ENCODE data around the gene LAMB4. TPM values are rescaled to one million over a fixed set of nuclear protein-coding genes. Genes with fewer than 3 reads are reported as not detected.

LAMB4 gene
- total and polyA plus RNA-seq, 2 donors from 2014 or later = 1.2 to 5.4 TPM

DNA sequence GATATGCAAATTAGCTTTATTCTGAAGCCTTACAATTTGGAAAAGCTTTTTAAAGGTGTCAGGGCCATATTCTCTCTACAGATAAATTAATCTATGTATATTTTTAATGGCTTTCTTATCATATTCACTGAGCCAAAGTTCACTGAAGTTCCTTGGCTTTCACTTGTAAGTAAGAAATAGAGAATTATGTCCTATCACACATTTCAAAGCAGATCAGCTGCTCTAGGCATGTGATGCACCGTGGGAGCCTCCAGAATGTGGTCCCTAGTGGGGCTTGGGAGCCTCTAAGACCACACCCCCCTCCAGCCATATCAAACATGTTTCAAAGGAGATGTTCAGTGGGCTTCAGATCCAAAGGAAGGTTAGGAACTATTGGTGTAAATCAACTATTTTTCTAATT lies 51.5 kb downstream of the LAMB4 start:
- TF ChIP-seq, protein P1, sequence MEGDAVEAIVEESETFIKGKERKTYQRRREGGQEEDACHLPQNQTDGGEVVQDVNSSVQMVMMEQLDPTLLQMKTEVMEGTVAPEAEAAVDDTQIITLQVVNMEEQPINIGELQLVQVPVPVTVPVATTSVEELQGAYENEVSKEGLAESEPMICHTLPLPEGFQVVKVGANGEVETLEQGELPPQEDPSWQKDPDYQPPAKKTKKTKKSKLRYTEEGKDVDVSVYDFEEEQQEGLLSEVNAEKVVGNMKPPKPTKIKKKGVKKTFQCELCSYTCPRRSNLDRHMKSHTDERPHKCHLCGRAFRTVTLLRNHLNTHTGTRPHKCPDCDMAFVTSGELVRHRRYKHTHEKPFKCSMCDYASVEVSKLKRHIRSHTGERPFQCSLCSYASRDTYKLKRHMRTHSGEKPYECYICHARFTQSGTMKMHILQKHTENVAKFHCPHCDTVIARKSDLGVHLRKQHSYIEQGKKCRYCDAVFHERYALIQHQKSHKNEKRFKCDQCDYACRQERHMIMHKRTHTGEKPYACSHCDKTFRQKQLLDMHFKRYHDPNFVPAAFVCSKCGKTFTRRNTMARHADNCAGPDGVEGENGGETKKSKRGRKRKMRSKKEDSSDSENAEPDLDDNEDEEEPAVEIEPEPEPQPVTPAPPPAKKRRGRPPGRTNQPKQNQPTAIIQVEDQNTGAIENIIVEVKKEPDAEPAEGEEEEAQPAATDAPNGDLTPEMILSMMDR (IDR thresholded peaks at IDR 0.05; ENCODE audit: borderline replicate concordance, extremely low read depth, insufficient read depth) = no peak
- FAIRE-seq (no peak), DNase-seq (no peak)
- Histone ChIP-seq H3K36me3 (ENCODE audit: control insufficient read depth in 2 of 3, insufficient read depth in 3 of 3, low read length in 3 of 3) (no peaks in the 10 kb centered on the region), H3K9me3 (ENCODE audit: control insufficient read depth in 2 of 3, insufficient read depth in 1 of 3, low read length in 3 of 3) (peaks cover 0 to 4% (median 0%) of the 10 kb centered on the region in 3 donors), H3K27me3 (ENCODE audit: control insufficient read depth, insufficient read depth, low read length) (no peaks in the 10 kb centered on the region), H3K9ac (ENCODE audit: low read length in 3 of 3) (no peak overlapping the region), H3K4me1 (ENCODE audit: control insufficient read depth in 2 of 3, insufficient read depth in 2 of 3, low read depth in 1 of 3, low read length in 3 of 3) (peaks cover 0 to 5% (median 0%) of the 10 kb centered on the region in 3 donors), H3K4me3 (ENCODE audit: low read length in 3 of 3) (no peak overlapping the region), H3K27ac (ENCODE audit: low read depth in 2 of 2, low read length in 2 of 2) (no peak overlapping the region)
- intact Hi-C loops (cut with DNase I) = no loop called here

DNA sequence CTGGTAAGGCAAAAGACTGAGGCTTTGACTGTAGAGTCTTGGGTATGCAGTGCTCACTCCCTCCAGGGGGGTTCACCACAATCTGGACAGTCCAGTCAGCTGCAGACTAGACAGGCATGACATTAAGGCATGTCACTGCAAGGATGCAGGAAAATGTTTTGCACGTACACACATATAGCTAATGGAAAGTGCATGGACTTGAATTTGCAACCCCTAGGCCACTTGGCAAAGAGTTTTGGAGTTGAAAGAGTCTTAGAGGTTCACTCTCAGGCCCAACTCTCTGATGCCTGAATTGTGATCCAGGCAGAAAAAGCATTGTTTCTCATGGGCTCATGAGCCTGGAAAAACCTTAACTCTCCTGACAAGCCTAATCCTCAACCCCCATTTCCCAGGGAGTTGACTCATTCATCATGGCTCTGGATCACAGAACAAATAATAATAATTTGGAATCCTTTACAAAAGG lies 51.9 kb downstream of the LAMB4 start:
- intact Hi-C loops (cut with DNase I) = no loop called here
- peaks cover 0 to 4% (median 0%) of the 10 kb centered on the region in 3 donors for H3K9me3 ChIP-seq (ENCODE audit: control insufficient read depth in 2 of 3, insufficient read depth in 1 of 3, low read length in 3 of 3)
- DNase-seq (no peak), FAIRE-seq (no peak)
- H3K4me1 ChIP-seq (ENCODE audit: control insufficient read depth in 2 of 3, insufficient read depth in 2 of 3, low read depth in 1 of 3, low read length in 3 of 3) = peaks cover 0 to 5% (median 0%) of the 10 kb centered on the region in 3 donors
- TF ChIP-seq, protein P1 (IDR thresholded peaks at IDR 0.05; ENCODE audit: borderline replicate concordance, extremely low read depth, insufficient read depth) = no peak
- no peak overlapping the region for H3K4me3 ChIP-seq (ENCODE audit: low read length in 3 of 3)
- no peaks in the 10 kb centered on the region for H3K36me3 ChIP-seq (ENCODE audit: control insufficient read depth in 2 of 3, insufficient read depth in 3 of 3, low read length in 3 of 3)
- H3K27ac ChIP-seq (ENCODE audit: low read depth in 2 of 2, low read length in 2 of 2) = no peak overlapping the region
- H3K9ac ChIP-seq (ENCODE audit: low read length in 3 of 3) = no peak overlapping the region
- H3K27me3 ChIP-seq (ENCODE audit: control insufficient read depth, insufficient read depth, low read length) = no peaks in the 10 kb centered on the region

DNA sequence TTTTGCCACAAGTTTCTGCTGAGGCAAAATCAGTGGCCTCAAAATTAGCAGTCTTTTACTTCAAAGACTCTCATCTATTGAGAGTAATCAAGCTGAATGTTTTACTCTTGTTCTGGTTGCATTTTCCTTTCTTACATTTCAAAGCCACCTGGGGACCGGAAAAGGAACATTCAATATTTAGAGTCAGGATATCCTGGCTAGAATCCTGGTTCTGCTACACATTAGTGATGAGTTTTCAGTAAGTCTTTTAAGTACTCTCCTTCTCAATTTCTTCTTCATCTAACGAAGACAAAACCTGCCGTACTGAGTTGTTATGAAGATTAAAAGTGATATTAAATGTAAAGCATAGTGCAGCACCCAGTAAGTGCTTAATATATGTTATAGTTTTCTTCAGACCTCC lies 52.5 kb downstream of the LAMB4 start:
- TF ChIP-seq, protein P1 (IDR thresholded peaks at IDR 0.05; ENCODE audit: borderline replicate concordance, extremely low read depth, insufficient read depth) = no peak
- Histone ChIP-seq H3K9me3 (ENCODE audit: control insufficient read depth in 2 of 3, insufficient read depth in 1 of 3, low read length in 3 of 3) (peaks cover 0 to 4% (median 0%) of the 10 kb centered on the region in 3 donors), H3K27me3 (ENCODE audit: control insufficient read depth, insufficient read depth, low read length) (no peaks in the 10 kb centered on the region), H3K36me3 (ENCODE audit: control insufficient read depth in 2 of 3, insufficient read depth in 3 of 3, low read length in 3 of 3) (no peaks in the 10 kb centered on the region), H3K9ac (ENCODE audit: low read length in 3 of 3) (no peak overlapping the region), H3K4me1 (ENCODE audit: control insufficient read depth in 2 of 3, insufficient read depth in 2 of 3, low read depth in 1 of 3, low read length in 3 of 3) (peaks cover 0 to 5% (median 0%) of the 10 kb centered on the region in 3 donors), H3K4me3 (ENCODE audit: low read length in 3 of 3) (no peak overlapping the region), H3K27ac (ENCODE audit: low read depth in 2 of 2, low read length in 2 of 2) (no peak overlapping the region)
- FAIRE-seq (no peak), DNase-seq (no peak)
- intact Hi-C loops (cut with DNase I) = no loop called here

DNA sequence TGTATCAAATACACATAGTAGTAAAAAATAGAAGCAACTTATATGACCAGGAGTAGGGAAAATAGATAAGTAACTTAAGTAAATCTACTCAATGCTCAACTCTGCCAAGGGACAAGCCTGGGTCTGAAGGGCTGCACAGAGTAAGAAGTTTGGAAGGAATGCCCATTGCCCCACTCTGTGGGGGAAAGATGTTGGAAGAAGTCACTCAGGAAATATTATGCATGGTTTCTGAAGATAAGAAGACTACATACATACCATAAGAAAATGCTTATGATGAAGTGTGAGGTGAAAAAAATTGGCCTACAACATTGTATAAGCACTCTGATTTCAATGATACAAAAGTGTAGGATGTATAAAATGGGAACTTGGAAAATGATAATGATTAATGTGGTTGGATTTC lies 54.0 kb downstream of the LAMB4 start:
- intact Hi-C loops (cut with DNase I) = no loop called here
- no peak overlapping the region for H3K9ac ChIP-seq (ENCODE audit: low read length in 3 of 3)
- H3K9me3 ChIP-seq (ENCODE audit: control insufficient read depth in 2 of 3, insufficient read depth in 1 of 3, low read length in 3 of 3) = no peaks in the 10 kb centered on the region
- TF ChIP-seq, protein P1 (IDR thresholded peaks at IDR 0.05; ENCODE audit: borderline replicate concordance, extremely low read depth, insufficient read depth) = no peak
- no peak for DNase-seq
- H3K36me3 ChIP-seq (ENCODE audit: control insufficient read depth in 2 of 3, insufficient read depth in 3 of 3, low read length in 3 of 3) = no peaks in the 10 kb centered on the region
- H3K27ac ChIP-seq (ENCODE audit: low read depth in 2 of 2, low read length in 2 of 2) = no peak overlapping the region
- no peak for FAIRE-seq
- H3K4me3 ChIP-seq (ENCODE audit: low read length in 3 of 3) = no peak overlapping the region
- H3K4me1 ChIP-seq (ENCODE audit: control insufficient read depth in 2 of 3, insufficient read depth in 2 of 3, low read depth in 1 of 3, low read length in 3 of 3) = peaks cover 0 to 5% (median 0%) of the 10 kb centered on the region in 3 donors
- H3K27me3 ChIP-seq (ENCODE audit: control insufficient read depth, insufficient read depth, low read length) = no peaks in the 10 kb centered on the region
